ENCODE data around the gene THAP4. TPM values are rescaled to one million over a fixed set of nuclear protein-coding genes. Genes with fewer than 3 reads are reported as not detected.

THAP4 gene
- total and polyA plus RNA-seq, 8 donors: 16.0 to 172 (median 49.3) TPM

GRCh38 chr2:241603686-241604085 is 33.3 kb downstream of the THAP4 start:
- intact Hi-C loops (cut with DNase I; ENCODE audit: low total_unique reads): no loop called here
- no peaks in the 10 kb centered on the region for H3K27me3 ChIP-seq
- H3K36me3 ChIP-seq: peaks cover 40 to 94% (median 85%) of the 10 kb centered on the region in 4 donors
- no peaks in the 10 kb centered on the region for H3K4me1 ChIP-seq
- TF ChIP-seq POLR2A (IDR thresholded peaks at IDR 0.05) (no peak), EP300 (IDR thresholded peaks at IDR 0.05) (no peak), POLR2AphosphoS5 (IDR thresholded peaks at IDR 0.05) (no peak), CTCF (IDR thresholded peaks at IDR 0.05) (no peak)
- H3K9me3 ChIP-seq: no peaks in the 10 kb centered on the region
- WGBS, 5 donors: 76 to 87% (median 78%) methylated on average over 5 of the region's 5 CpGs
- H3K4me3 ChIP-seq: no peak overlapping the region
- DNase-seq: no peak
- no peak overlapping the region for H3K27ac ChIP-seq

GRCh38 chr2:241602720-241603119 is 34.2 kb downstream of the THAP4 start:
- intact Hi-C loops (cut with DNase I; ENCODE audit: low total_unique reads): no loop called here
- WGBS, 5 donors: 91 to 99% (median 98%) methylated on average over 15 to 17 of the region's 17 CpGs

GRCh38 chr2:241601841-241602240 is 35.1 kb downstream of the THAP4 start:
- no peak for DNase-seq
- no peak overlapping the region for H3K27ac ChIP-seq
- no peaks in the 10 kb centered on the region for H3K9me3 ChIP-seq
- H3K4me3 ChIP-seq: no peak overlapping the region
- 88 to 92% (median 92%) methylated on average over 11 to 13 of the region's 13 CpGs for WGBS, 5 donors
- no peaks in the 10 kb centered on the region for H3K4me1 ChIP-seq
- intact Hi-C loops (cut with DNase I; ENCODE audit: low total_unique reads): no loop called here
- H3K27me3 ChIP-seq: no peaks in the 10 kb centered on the region
- H3K36me3 ChIP-seq: peaks cover 44 to 100% (median 96%) of the 10 kb centered on the region in 4 donors
- TF ChIP-seq POLR2AphosphoS5 (IDR thresholded peaks at IDR 0.05): no peak
- TF ChIP-seq EP300 (IDR thresholded peaks at IDR 0.05): no peak
- no peak for TF ChIP-seq POLR2A (IDR thresholded peaks at IDR 0.05)
- TF ChIP-seq CTCF (IDR thresholded peaks at IDR 0.05): no peak

More at GRCh38 chr2:241602720-241603119, 34.2 kb downstream of the THAP4 start:
- Histone ChIP-seq H3K27me3 (no peaks in the 10 kb centered on the region), H3K4me1 (no peaks in the 10 kb centered on the region), H3K27ac (no peak overlapping the region), H3K4me3 (no peak overlapping the region), H3K36me3 (peaks cover 40 to 99% (median 91%) of the 10 kb centered on the region in 4 donors), H3K9me3 (no peaks in the 10 kb centered on the region)
- TF ChIP-seq CTCF (IDR thresholded peaks at IDR 0.05) (no peak), POLR2A (IDR thresholded peaks at IDR 0.05) (no peak)
- DNase-seq: no peak

- no peak overlapping the region for H3K27ac ChIP-seq
- peaks cover 35 to 100% (median 93%) of the 10 kb centered on the region in 4 donors for H3K36me3 ChIP-seq
- H3K4me3 ChIP-seq: no peak overlapping the region
- no peaks in the 10 kb centered on the region for H3K27me3 ChIP-seq
- no peak for DNase-seq
- 77 to 86% (median 82%) methylated on average over 6 of the region's 6 CpGs for WGBS, 5 donors
- intact Hi-C loops (cut with DNase I; ENCODE audit: low total_unique reads): no loop called here
- TF ChIP-seq POLR2A (IDR thresholded peaks at IDR 0.05): no peak
- no peak for TF ChIP-seq POLR2AphosphoS5 (IDR thresholded peaks at IDR 0.05)
- no peak for TF ChIP-seq EP300 (IDR thresholded peaks at IDR 0.05)
- no peak for TF ChIP-seq CTCF (IDR thresholded peaks at IDR 0.05)
- no peaks in the 10 kb centered on the region for H3K9me3 ChIP-seq
- H3K4me1 ChIP-seq: no peaks in the 10 kb centered on the region
Observed at GRCh38 chr2:241599615-241600014, 37.3 kb downstream of the THAP4 start.

All from stomach (tissue), 9 donors.